Prostate gland (tissue), 2 donors: ENCODE data around the gene CROCC. TPM values are rescaled to one million over a fixed set of nuclear protein-coding genes. Genes with fewer than 3 reads are reported as not detected.

Experiments
- DNase-seq: peaks from one replicate; pipeline ENCODE4 v3.0.0-alpha.2; 2019; ENCODE audit warnings: low spot score
- H3K27ac ChIP-seq, 2 donors: fragments of 200-600 bp; sonication (generic); 2 replicates each; pipeline ENCODE4 v1.5.1; 2017 to 2019
- H3K27me3 ChIP-seq: fragments of 200-600 bp; sonication (generic); replicated peaks from 2 replicates; pipeline ENCODE4 v1.5.1; 2019; ENCODE audit not compliant: insufficient read depth
- H3K36me3 ChIP-seq, 2 donors: fragments of 200-600 bp; sonication (generic); 1 replicate in 1 of 2; 2 replicates in 1 of 2; pipeline versions ENCODE4 v1.5.1 to v1.8.1; 2017 to 2019
- H3K4me1 ChIP-seq: fragments of 200-600 bp; sonication (generic); replicated peaks from 2 replicates; pipeline ENCODE4 v1.5.1; 2019
- H3K4me3 ChIP-seq, 2 donors: fragments of 200-600 bp; sonication (generic); 2 replicates each; pipeline ENCODE4 v1.5.1; 2017 to 2019
- H3K9me3 ChIP-seq: fragments of 200-600 bp; sonication (generic); 2 replicates; pipeline ENCODE4 v1.5.1; 2017
- CTCF ChIP-seq, 4 experiments: fragments of 200-600 bp in 2 of 4; fragments of 450-650 bp in 2 of 4; sonication (generic) in 2 of 4; IDR thresholded peaks; 1 replicate in 3 of 4; 2 replicates in 1 of 4; pipeline ENCODE4 v1.5.1; 2016 to 2019; ENCODE audit warnings: antibody characterized with exemption in 4 of 4, mild to moderate bottlenecking in 2 of 4, moderate library complexity in 2 of 4
- POLR2A ChIP-seq: fragments of 450-650 bp; IDR thresholded peaks from one replicate; pipeline ENCODE4 v1.6.1; 2016; ENCODE audit warnings: antibody characterized with exemption, mild to moderate bottlenecking
- POLR2AphosphoS5 ChIP-seq: sonication (generic); formaldehyde crosslinking; IDR thresholded peaks from one replicate; pipeline ENCODE4 v1.6.1; 2017; ENCODE audit warnings: antibody characterized with exemption
- WGBS: methylation state at CpG from one replicate; pipeline ENCODE4 v1.1.5; 2018; 5-methylcytosine and 5-hydroxymethylcytosine counted together
- intact Hi-C: fragments of 100-400 bp; cut with DNase I; formaldehyde crosslinking; loops from one replicate; pipeline ENCODE4 v1.14.2; 2022
- total RNA-seq, 2 donors: library from RNA; depleted of rRNA; stranded (reverse); fragments of >200 nt; gene quantifications; one replicate each; pipeline ENCODE4 v1.1.0, GENCODE V29; 2016

The CROCC gene
- total RNA-seq, 2 donors from 2014 or later = 19.6 to 68.7 TPM

GRCh38 chr1:17007121-17007520 is 85.4 kb downstream of the CROCC start:
- Histone ChIP-seq H3K27ac (no peak overlapping the region), H3K4me3 (no peak overlapping the region), H3K36me3 (peaks cover 0 to 2% of the 10 kb centered on the region in 2 donors), H3K27me3 (no peaks in the 10 kb centered on the region), H3K9me3 (no peaks in the 10 kb centered on the region), H3K4me1 (peaks cover 4% of the 10 kb centered on the region)
- 90% methylated on average over 8 of the region's 8 CpGs for WGBS
- intact Hi-C loops = no loop called here
- TF ChIP-seq POLR2A (no peak), CTCF (IDR thresholded peaks at IDR 0.05) (no peak), POLR2AphosphoS5 (no peak)
- no peak for DNase-seq

GRCh38 chr1:17008208-17008855 is 86.6 kb downstream of the CROCC start:
- no peak for DNase-seq
- Histone ChIP-seq H3K36me3 (no peaks in the 10 kb centered on the region), H3K27me3 (no peaks in the 10 kb centered on the region), H3K4me3 (no peak overlapping the region), H3K9me3 (no peaks in the 10 kb centered on the region), H3K27ac (no peak overlapping the region), H3K4me1 (peaks cover 4% of the 10 kb centered on the region)
- 93% methylated on average over 15 of the region's 15 CpGs for WGBS
- intact Hi-C loops = no loop called here
- TF ChIP-seq POLR2AphosphoS5 (no peak), CTCF (IDR thresholded peaks at IDR 0.05) (no peak), POLR2A (no peak)

GRCh38 chr1:17009706-17010105 is 88.0 kb downstream of the CROCC start:
- Histone ChIP-seq H3K36me3 (no peaks in the 10 kb centered on the region), H3K4me3 (no peak overlapping the region), H3K27ac (no peak overlapping the region), H3K27me3 (no peaks in the 10 kb centered on the region), H3K4me1 (peaks cover 4% of the 10 kb centered on the region), H3K9me3 (no peaks in the 10 kb centered on the region)
- TF ChIP-seq POLR2A = no peak
- TF ChIP-seq CTCF (IDR thresholded peaks at IDR 0.05) = no peak
- TF ChIP-seq POLR2AphosphoS5 = no peak
- no peak for DNase-seq
- WGBS = 91% methylated on average over 4 of the region's 4 CpGs
- intact Hi-C loops = no loop called here

DNA sequence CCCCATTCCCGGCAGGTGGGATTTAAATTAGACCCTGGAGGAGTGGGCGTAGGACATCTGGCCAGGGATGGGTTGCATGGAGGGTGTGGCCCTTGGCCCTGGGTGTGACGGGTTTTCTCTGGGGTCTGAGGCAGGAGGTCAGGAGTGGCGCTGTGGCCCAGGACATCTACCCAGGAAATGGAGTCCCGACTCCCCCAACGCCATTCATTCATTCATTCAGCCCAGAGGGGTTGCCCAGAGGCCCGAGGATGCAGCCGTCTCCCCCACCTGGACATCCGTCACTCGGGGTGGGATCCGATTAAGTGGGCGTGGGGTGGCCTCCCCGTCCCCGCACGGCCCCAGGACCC is 89.3 kb downstream of the CROCC start:
- no peak for DNase-seq
- H3K4me1 ChIP-seq = peaks cover 4% of the 10 kb centered on the region
- H3K27me3 ChIP-seq = no peaks in the 10 kb centered on the region
- H3K9me3 ChIP-seq = no peaks in the 10 kb centered on the region
- peak overlapping the region; percentile 79 to 92 for H3K4me3 ChIP-seq
- no peaks in the 10 kb centered on the region for H3K36me3 ChIP-seq
- H3K27ac ChIP-seq = peak overlapping the region; percentile 45 to 70
- intact Hi-C loops = no loop called here
- under 1% methylated on average over 15 of the region's 15 CpGs for WGBS
- no peak for TF ChIP-seq POLR2A
- no peak for TF ChIP-seq CTCF (IDR thresholded peaks at IDR 0.05)
- TF ChIP-seq POLR2AphosphoS5 = no peak
